Osteoblast (primary cell): ENCODE data around the gene ITFG2. TPM values are rescaled to one million over a fixed set of nuclear protein-coding genes. Genes with fewer than 3 reads are reported as not detected.

Source experiments
- DNase-seq: peaks from one replicate; pipeline ENCODE4 v3.0.0; 2011; ENCODE audit warnings: low spot score, mixed read lengths; ENCODE audit not compliant: insufficient read length; ENCODE audit errors: missing footprints
- H2AFZ ChIP-seq: 2 replicates; pipeline ENCODE4 v1.6.0; 2011; ENCODE audit warnings: mild to moderate bottlenecking, low read length
- H3K27ac ChIP-seq: 2 replicates; pipeline ENCODE4 v1.5.1; 2011; ENCODE audit warnings: mild to moderate bottlenecking, low read depth, low read length, moderate library complexity
- H3K27me3 ChIP-seq: 2 replicates; pipeline ENCODE4 v1.6.0; 2012; ENCODE audit warnings: mild to moderate bottlenecking, control low read depth, inconsistent platforms, low read length, moderate library complexity; ENCODE audit not compliant: insufficient read depth
- H3K36me3 ChIP-seq: 2 replicates; pipeline ENCODE4 v1.5.1; 2011; ENCODE audit warnings: mild to moderate bottlenecking, low read length, control low read depth, moderate library complexity; ENCODE audit not compliant: insufficient read depth
- H3K4me1 ChIP-seq: 2 replicates; pipeline ENCODE4 v1.5.1; 2011; ENCODE audit warnings: mild to moderate bottlenecking, low read length, control low read depth, moderate library complexity; ENCODE audit not compliant: insufficient read depth
- H3K4me2 ChIP-seq: 2 replicates; pipeline ENCODE4 v1.6.0; 2011; ENCODE audit warnings: mild to moderate bottlenecking, low read length; ENCODE audit not compliant: insufficient read depth
- H3K4me3 ChIP-seq: fragments of 200-600 bp; sonication (generic); 3 replicates; pipeline ENCODE4 v1.5.1; 2012; ENCODE audit warnings: mild to moderate bottlenecking, low read length, inconsistent platforms; ENCODE audit not compliant: insufficient read depth
- H3K79me2 ChIP-seq: 2 replicates; pipeline ENCODE4 v1.6.0; 2012; ENCODE audit warnings: mild to moderate bottlenecking, low read length, control low read depth, inconsistent platforms; ENCODE audit not compliant: insufficient read depth
- H3K9me3 ChIP-seq: 2 replicates; pipeline ENCODE4 v1.5.1; 2011; ENCODE audit warnings: low read depth, low read length, control low read depth
- H4K20me1 ChIP-seq: 2 replicates; pipeline ENCODE4 v1.6.0; 2012; ENCODE audit warnings: mild to moderate bottlenecking, low read length, control low read depth; ENCODE audit not compliant: insufficient read depth
- total RNA-seq: library from RNA; depleted of rRNA; stranded (reverse); fragments of >200 nt; gene quantifications from 2 replicates; pipeline ENCODE4 v1.2.3, GENCODE V29; 2012
- TF ChIP-seq, protein P1 (sequence below): IDR thresholded peaks from 2 replicates; pipeline ENCODE4 v1.5.1; 2011; ENCODE audit warnings: mild to moderate bottlenecking, low read depth, low read length, moderate library complexity; ENCODE audit errors: extremely low read depth

Gene ITFG2
- total RNA-seq, 1 donor, result 20.6 TPM

- Histone ChIP-seq H3K9me3 (no peaks in the 10 kb centered on the region), H3K4me2 (peak overlapping the region; percentile 79), H3K79me2 (no peaks in the 10 kb centered on the region), H3K4me1 (peaks cover 3% of the 10 kb centered on the region), H4K20me1 (no peaks in the 10 kb centered on the region), H3K4me3 (peak overlapping the region; percentile 48), H2AFZ (peak overlapping the region; percentile 53), H3K27me3 (peaks cover 43% of the 10 kb centered on the region), H3K27ac (no peak overlapping the region), H3K36me3 (no peaks in the 10 kb centered on the region)
- DNase-seq, result peak; percentile 93
- TF ChIP-seq, protein P1, sequence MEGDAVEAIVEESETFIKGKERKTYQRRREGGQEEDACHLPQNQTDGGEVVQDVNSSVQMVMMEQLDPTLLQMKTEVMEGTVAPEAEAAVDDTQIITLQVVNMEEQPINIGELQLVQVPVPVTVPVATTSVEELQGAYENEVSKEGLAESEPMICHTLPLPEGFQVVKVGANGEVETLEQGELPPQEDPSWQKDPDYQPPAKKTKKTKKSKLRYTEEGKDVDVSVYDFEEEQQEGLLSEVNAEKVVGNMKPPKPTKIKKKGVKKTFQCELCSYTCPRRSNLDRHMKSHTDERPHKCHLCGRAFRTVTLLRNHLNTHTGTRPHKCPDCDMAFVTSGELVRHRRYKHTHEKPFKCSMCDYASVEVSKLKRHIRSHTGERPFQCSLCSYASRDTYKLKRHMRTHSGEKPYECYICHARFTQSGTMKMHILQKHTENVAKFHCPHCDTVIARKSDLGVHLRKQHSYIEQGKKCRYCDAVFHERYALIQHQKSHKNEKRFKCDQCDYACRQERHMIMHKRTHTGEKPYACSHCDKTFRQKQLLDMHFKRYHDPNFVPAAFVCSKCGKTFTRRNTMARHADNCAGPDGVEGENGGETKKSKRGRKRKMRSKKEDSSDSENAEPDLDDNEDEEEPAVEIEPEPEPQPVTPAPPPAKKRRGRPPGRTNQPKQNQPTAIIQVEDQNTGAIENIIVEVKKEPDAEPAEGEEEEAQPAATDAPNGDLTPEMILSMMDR, result peak; percentile 92
Measured at GRCh38 chr12:2783936-2784600, 28.4 kb upstream of the ITFG2 start.

GRCh38 chr12:2785017-2785416 lies 27.5 kb upstream of the ITFG2 start:
- Histone ChIP-seq H3K4me1 (peaks cover 3% of the 10 kb centered on the region), H3K4me2 (no peak overlapping the region), H3K27me3 (peaks cover 37% of the 10 kb centered on the region), H3K79me2 (no peaks in the 10 kb centered on the region), H3K36me3 (no peaks in the 10 kb centered on the region), H2AFZ (no peak overlapping the region), H3K4me3 (no peak overlapping the region), H4K20me1 (no peaks in the 10 kb centered on the region), H3K27ac (no peak overlapping the region), H3K9me3 (no peaks in the 10 kb centered on the region)
- TF ChIP-seq, protein P1, result no peak
- no peak for DNase-seq

GRCh38 chr12:2791089-2791488 lies 21.4 kb upstream of the ITFG2 start:
- no peaks in the 10 kb centered on the region for H3K36me3 ChIP-seq
- no peak overlapping the region for H3K4me3 ChIP-seq
- peaks cover 18% of the 10 kb centered on the region for H3K27me3 ChIP-seq
- H3K4me1 ChIP-seq, result peaks cover 3% of the 10 kb centered on the region
- TF ChIP-seq, protein P1, result no peak
- no peak overlapping the region for H3K27ac ChIP-seq
- H3K9me3 ChIP-seq, result no peaks in the 10 kb centered on the region
- H3K4me2 ChIP-seq, result no peak overlapping the region
- no peaks in the 10 kb centered on the region for H4K20me1 ChIP-seq
- no peak overlapping the region for H2AFZ ChIP-seq
- H3K79me2 ChIP-seq, result peaks cover 4% of the 10 kb centered on the region
- DNase-seq, result no peak

DNA sequence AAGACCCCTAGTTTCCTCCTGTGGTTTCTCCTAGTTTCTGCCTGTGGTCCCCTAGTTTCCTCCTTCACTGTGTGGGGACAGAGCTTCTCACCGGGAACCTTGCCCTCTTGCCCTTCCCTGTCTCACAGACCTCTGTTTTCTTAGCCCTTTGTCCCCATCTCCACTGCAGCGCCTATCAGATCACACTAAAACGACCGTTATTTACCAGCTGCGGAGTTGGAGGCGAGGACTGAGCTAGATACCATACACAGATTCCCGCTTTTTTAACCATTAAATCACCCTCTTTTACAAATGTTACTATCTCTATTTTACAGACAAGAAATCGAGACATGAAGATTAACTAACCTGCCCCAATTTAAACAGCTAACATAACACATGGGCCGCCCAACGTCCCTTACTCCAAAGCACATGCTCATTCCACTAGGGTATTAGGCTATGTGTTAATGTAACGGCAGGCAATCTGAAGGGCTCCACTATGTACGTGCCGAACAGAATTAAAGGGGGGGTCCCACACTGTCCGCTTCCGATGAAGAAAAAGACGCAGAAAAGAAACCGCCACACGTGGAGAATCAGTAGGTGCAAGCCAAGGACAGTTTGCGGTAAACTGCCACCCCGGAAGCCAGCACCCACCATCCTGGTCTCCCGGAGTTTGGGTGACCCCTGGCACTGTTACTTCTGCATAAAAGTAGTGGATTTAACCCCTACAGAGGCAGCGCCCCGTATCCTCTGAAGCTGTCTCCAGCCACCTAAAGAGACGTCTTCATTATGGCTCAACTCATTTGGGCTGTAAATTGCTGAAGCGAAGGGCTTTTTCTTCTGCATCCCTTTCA lies 19.6 kb upstream of the ITFG2 start:
- no peak for DNase-seq
- Histone ChIP-seq H3K27ac (no peak overlapping the region), H3K79me2 (peaks cover 22% of the 10 kb centered on the region), H3K4me1 (peaks cover 12% of the 10 kb centered on the region), H3K4me2 (no peak overlapping the region), H3K4me3 (no peak overlapping the region), H3K9me3 (no peaks in the 10 kb centered on the region), H4K20me1 (peaks cover 12% of the 10 kb centered on the region), H2AFZ (no peak overlapping the region), H3K27me3 (peaks cover 18% of the 10 kb centered on the region), H3K36me3 (peaks cover 5% of the 10 kb centered on the region)
- TF ChIP-seq, protein P1, result no peak
